Kidney epithelial cell (primary cell): ENCODE data around the gene MVB12A. TPM values are rescaled to one million over a fixed set of nuclear protein-coding genes. Genes with fewer than 3 reads are reported as not detected.

Source experiments
- DNase-seq: peaks from one replicate; pipeline ENCODE4 v3.0.0-alpha.2; 2010; ENCODE audit warnings: low read depth
- H3K27me3 ChIP-seq: 2 replicates; pipeline ENCODE4 v1.6.0; 2011; ENCODE audit warnings: low read length; ENCODE audit not compliant: control insufficient read depth, insufficient read depth
- H3K36me3 ChIP-seq: 2 replicates; pipeline ENCODE4 v1.5.1; 2011; ENCODE audit warnings: low read length; ENCODE audit not compliant: control insufficient read depth, insufficient read depth
- H3K4me3 ChIP-seq: 2 replicates; pipeline ENCODE4 v1.5.1; 2011; ENCODE audit warnings: low read depth, mild to moderate bottlenecking, control low read depth, low read length
- CTCF ChIP-seq: IDR thresholded peaks from 2 replicates; pipeline ENCODE4 v1.5.1; 2011; ENCODE audit warnings: mild to moderate bottlenecking, moderate library complexity, low read length, control low read depth, inconsistent platforms; ENCODE audit not compliant: insufficient read depth, poor library complexity, severe bottlenecking
- total RNA-seq: library from RNA; depleted of rRNA; stranded (reverse); fragments of >200 nt; gene quantifications from 2 replicates; pipeline ENCODE4 v1.2.3, GENCODE V29; 2015

MVB12A gene
- total RNA-seq, result 66.1 and 73.7 TPM in 2 replicates

GRCh38 chr19:17419621-17420474, at the start of gene MVB12A:
Gene MVB12A, plus strand, starts transcription at chr19:17420047. Its CDS starts 89 bp downstream, at chr19:17420136.
- TF ChIP-seq CTCF, result no peak
- Histone ChIP-seq H3K4me3 (peak within 1 kb of the TSS; percentile 63), H3K27me3 (no peaks in the 10 kb centered on the region), H3K36me3 (no peaks in the 10 kb centered on the region)
- peak; percentile 98 for DNase-seq

- Histone ChIP-seq H3K36me3 (no peaks in the 10 kb centered on the region), H3K4me3 (no peak within 1 kb of the TSS), H3K27me3 (peaks cover 2% of the 10 kb centered on the region)
- no peak for TF ChIP-seq CTCF
- DNase-seq, result no peak
These were observed 42.8 kb upstream of the MVB12A start, which contains the start of gene PLVAP for GRCh38 chr19:17376935-17377600. Gene PLVAP, minus strand, starts transcription at chr19:17377342. Its CDS starts 54 bp downstream, at chr19:17377288.

DNA sequence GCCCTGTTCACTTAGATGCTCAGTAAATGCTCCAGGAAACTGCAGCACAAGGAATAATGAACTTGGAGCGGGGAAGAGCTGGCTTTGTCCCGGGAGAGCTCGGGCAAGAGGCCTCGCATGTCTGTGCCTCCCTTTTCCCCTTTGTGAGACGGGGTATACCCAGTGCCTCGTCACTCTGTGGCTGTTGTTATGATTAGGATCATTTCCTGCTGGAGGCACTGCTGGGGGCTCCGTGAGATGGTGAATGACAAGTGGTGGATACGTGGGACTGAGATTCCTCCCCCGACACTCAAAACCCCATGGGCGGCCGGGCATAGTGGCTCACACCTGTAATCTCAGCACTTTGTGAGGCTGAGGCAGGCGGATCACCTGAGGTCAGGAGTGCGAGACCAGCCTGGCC, 41.6 kb upstream of the MVB12A start:
- H3K27me3 ChIP-seq, result peaks cover 2% of the 10 kb centered on the region
- TF ChIP-seq CTCF, result no peak
- H3K36me3 ChIP-seq, result no peaks in the 10 kb centered on the region
- H3K4me3 ChIP-seq, result no peak overlapping the region
- DNase-seq, result no peak

DNA sequence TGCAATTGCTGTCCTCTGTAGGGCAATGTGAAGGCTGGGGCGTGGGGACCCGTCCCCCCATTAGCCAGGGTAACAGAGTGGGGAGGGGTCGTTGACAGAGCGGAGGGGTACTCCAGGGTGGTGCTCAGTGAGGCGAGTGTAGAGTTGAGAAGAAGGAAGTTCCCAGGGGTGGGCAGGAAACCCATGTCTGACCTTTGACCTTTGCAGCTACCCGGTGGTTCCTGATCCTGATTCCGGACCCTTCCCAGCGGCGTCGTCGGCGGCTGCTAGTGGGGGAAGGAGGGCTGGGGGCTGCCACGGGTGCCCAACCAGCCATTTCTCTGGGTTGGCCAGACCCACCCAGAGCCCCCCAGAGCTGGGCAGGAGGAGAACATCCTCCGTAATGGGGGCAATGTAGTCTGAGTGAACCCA, 40.6 kb upstream of the MVB12A start:
- TF ChIP-seq CTCF, result no peak
- Histone ChIP-seq H3K36me3 (no peaks in the 10 kb centered on the region), H3K27me3 (peaks cover 2% of the 10 kb centered on the region), H3K4me3 (no peak overlapping the region)
- DNase-seq, result no peak

GRCh38 chr19:17380426-17381138, 39.3 kb upstream of the MVB12A start:
- Histone ChIP-seq H3K4me3 (no peak overlapping the region), H3K27me3 (peaks cover 2% of the 10 kb centered on the region), H3K36me3 (no peaks in the 10 kb centered on the region)
- no peak for TF ChIP-seq CTCF
- DNase-seq, result no peak
